GM12878 (cell line): ENCODE results near the gene EHBP1. TPM values are rescaled to one million over a fixed set of nuclear protein-coding genes. Genes with fewer than 3 reads are reported as not detected.

Source experiments
- ATAC-seq: fragments of 200-7000 bp; cut with Tn5 transposase; 3 replicates; pipeline ENCODE4 v1.9.1; 2020; ENCODE audit warnings: mild to moderate bottlenecking, moderate library complexity
- BruUV-seq: library from RNA; stranded (reverse); fragments of 400-500 nt; replicated peaks from 2 replicates; lab custom pipeline; 2021; lab: Mats Ljungman, UMichigan
- CTCF ChIA-PET: fragments of 300-600 bp; sonication (Branson Sonifier 250); formaldehyde crosslinking; extraction: SDS; loops from one replicate; lab custom pipeline; 2021; ENCODE audit warnings: inconsistent platforms; lab: Yijun Ruan, JAX
- POLR2A ChIA-PET: fragments of 350-600 bp; formaldehyde crosslinking; extraction: SDS; loops from one replicate; lab custom pipeline; 2021; ENCODE audit warnings: inconsistent platforms; lab: Charles Lee
- RAD21 ChIA-PET: fragments of 300-600 bp; sonication (Branson Sonifier 250); formaldehyde crosslinking; loops from one replicate; lab custom pipeline; 2023; ENCODE audit warnings: antibody characterized with exemption; ENCODE audit not compliant: unreplicated experiment; lab: Charles Lee
- SMC1A ChIA-PET: fragments of 300-600 bp; sonication (Branson Sonifier 250); formaldehyde crosslinking; loops from one replicate; lab custom pipeline; 2023; ENCODE audit not compliant: unreplicated experiment, uncharacterized antibody; lab: Charles Lee
- DNase-seq: peaks from one replicate; pipeline ENCODE4 v3.0.0-alpha.2; 2011; ENCODE audit warnings: low read depth, low spot score
- FAIRE-seq: peaks from 3 replicates; lab custom pipeline; 2011; peaks lifted over from hg19 to GRCh38; lab: Jason Lieb, UNC
- H2AFZ ChIP-seq: 2 replicates; pipeline ENCODE4 v1.6.0; 2011; ENCODE audit warnings: low read depth, low read length, control low read depth; ENCODE audit not compliant: control insufficient read depth
- H3K27ac ChIP-seq: 2 replicates; pipeline ENCODE4 v1.5.1; 2011; ENCODE audit warnings: control low read depth; ENCODE audit not compliant: control insufficient read depth, insufficient read depth
- H3K27me3 ChIP-seq, 2 experiments: replicated peaks in 1 of 2; 2 replicates each; pipeline versions ENCODE4 v1.6.0 to v1.6.1; 2011; ENCODE audit warnings: low read length in 1 of 2; ENCODE audit not compliant: control insufficient read depth in 2 of 2, insufficient read depth in 2 of 2
- H3K36me3 ChIP-seq, 2 experiments: 2 replicates each; pipeline ENCODE4 v1.5.1; 2011; ENCODE audit warnings: low read length in 1 of 2; ENCODE audit not compliant: control insufficient read depth in 2 of 2, insufficient read depth in 2 of 2
- H3K4me1 ChIP-seq: 2 replicates; pipeline ENCODE4 v1.6.1; 2011; ENCODE audit warnings: mild to moderate bottlenecking, low read length, moderate library complexity, mixed read lengths; ENCODE audit not compliant: control insufficient read depth, insufficient read depth
- H3K4me2 ChIP-seq: 2 replicates; pipeline ENCODE4 v1.6.0; 2011; ENCODE audit warnings: control low read depth; ENCODE audit not compliant: control insufficient read depth, insufficient read depth
- H3K4me3 ChIP-seq: fragments of 200-600 bp; sonication (generic); 2 replicates; pipeline ENCODE4 v1.5.1; 2016
- H3K79me2 ChIP-seq: 2 replicates; pipeline ENCODE4 v1.6.0; 2011; ENCODE audit warnings: low read length; ENCODE audit not compliant: control insufficient read depth, insufficient read depth
- H3K9ac ChIP-seq: 2 replicates; pipeline ENCODE4 v1.8.0; 2011; ENCODE audit warnings: low read length, control low read depth, mixed read lengths; ENCODE audit not compliant: control insufficient read depth, insufficient read depth
- H3K9me3 ChIP-seq: replicated peaks from 3 replicates; pipeline ENCODE4 v1.5.1; 2011; ENCODE audit warnings: mild to moderate bottlenecking, low read length; ENCODE audit not compliant: control insufficient read depth, insufficient read depth
- H4K20me1 ChIP-seq: 2 replicates; pipeline ENCODE4 v1.6.0; 2011; ENCODE audit not compliant: control insufficient read depth, insufficient read depth
- BACH1 ChIP-seq: fragments of 450-650 bp; IDR thresholded peaks from 2 replicates; pipeline ENCODE4 v1.6.1; 2017; ENCODE audit warnings: mild to moderate bottlenecking, borderline replicate concordance
- HDGF ChIP-seq: fragments of 450-650 bp; IDR thresholded peaks from 2 replicates; pipeline ENCODE4 v1.6.1; 2016; ENCODE audit warnings: antibody characterized with exemption
- IKZF1 ChIP-seq: fragments of 450-650 bp; conservative IDR thresholded peaks from 2 replicates; pipeline ENCODE4 v1.6.1; 2017; ENCODE audit warnings: antibody characterized with exemption, mild to moderate bottlenecking
- JUNB ChIP-seq: IDR thresholded peaks from 2 replicates; pipeline ENCODE4 v1.6.1; 2016; ENCODE audit warnings: antibody characterized with exemption, mild to moderate bottlenecking
- NBN ChIP-seq: fragments of 450-650 bp; IDR thresholded peaks from 2 replicates; pipeline ENCODE4 v1.6.1; 2016
- NRF1 ChIP-seq: conservative IDR thresholded peaks from 2 replicates; pipeline ENCODE4 v1.6.1; 2011; ENCODE audit warnings: mild to moderate bottlenecking, low read depth, low read length, improper control_type of control experiment
- POLR2AphosphoS2 ChIP-seq: IDR thresholded peaks from 2 replicates; pipeline ENCODE4 v1.6.1; 2011; ENCODE audit warnings: low read depth, mild to moderate bottlenecking, low read length, improper control_type of control experiment, moderate library complexity
- RCOR1 ChIP-seq: conservative IDR thresholded peaks from 2 replicates; pipeline ENCODE4 v1.6.1; 2012; ENCODE audit warnings: low read depth, low read length, improper control_type of control experiment
- RUNX3 ChIP-seq: IDR thresholded peaks from 2 replicates; pipeline ENCODE4 v1.6.1; 2012; ENCODE audit warnings: low read length, inconsistent platforms
- SREBF1 ChIP-seq: IDR thresholded peaks from 2 replicates; pipeline ENCODE4 v1.6.1; 2012; ENCODE audit warnings: mild to moderate bottlenecking, low read length
- TARDBP ChIP-seq: IDR thresholded peaks from 2 replicates; pipeline ENCODE4 v1.6.1; 2016; ENCODE audit warnings: borderline replicate concordance
- ZNF217 ChIP-seq: fragments of 450-650 bp; IDR thresholded peaks from 2 replicates; pipeline ENCODE4 v1.6.1; 2017; ENCODE audit warnings: antibody characterized with exemption, mild to moderate bottlenecking
- WGBS: methylation state at CpG from one replicate; pipeline ENCODE4 v1.1.6; 2016; ENCODE audit warnings: low lambda C conversion rate; ENCODE audit not compliant: insufficient replicate concordance, insufficient coverage; ENCODE audit errors: missing lambda C conversion rate; 5-methylcytosine and 5-hydroxymethylcytosine counted together
- in situ Hi-C: fragments of 300-500 bp; cut with MboI; formaldehyde crosslinking; loops from 9 replicates; pipeline ENCODE4 v1.14.3; 2018; ENCODE audit warnings: mixed read lengths
- intact Hi-C: fragments of 100-400 bp; cut with micrococcal nuclease; formaldehyde crosslinking; loops from one replicate; pipeline ENCODE4 v1.14.2; 2022; ENCODE audit not compliant: unreplicated experiment
- polyA plus RNA-seq, 11 experiments: library from polyadenylated mRNA; depleted of rRNA in 4 of 11; unstranded in 6 of 11; stranded (reverse) in 5 of 11; fragments of >200 nt; fragmentation: Nextera tagmentation in 4 of 11; fragmentation: Illumina TruSeq in 1 of 11; extraction: Ambion mirVana in 4 of 11; extraction: Trizol in 1 of 11; gene quantifications; 1 replicate in 1 of 11; 2 replicates in 10 of 11; pipeline versions ENCODE4 v1.2.1 to v1.2.3, GENCODE V29; 2011 to 2016; ENCODE audit warnings: inconsistent platforms in 2 of 11, missing spikeins in 2 of 11, low read depth in 1 of 11
- total RNA-seq, 4 experiments: library from RNA; depleted of rRNA in 3 of 4; stranded (reverse); fragments of >200 nt in 3 of 4; fragmentation: Illumina TruSeq in 1 of 4; extraction: Trizol in 1 of 4; gene quantifications; 2 replicates each; pipeline versions ENCODE4 v1.2.1 to v1.2.3, GENCODE V29; 2013 to 2021
- TF ChIP-seq, protein P1 (sequence below): fragments of 450-650 bp; IDR thresholded peaks from 2 replicates; pipeline ENCODE4 v1.6.1; 2014; ENCODE audit warnings: mild to moderate bottlenecking
- TF ChIP-seq, protein P2 (sequence below): fragments of 450-650 bp; IDR thresholded peaks from 2 replicates; pipeline ENCODE4 v1.6.1; 2017; ENCODE audit warnings: mild to moderate bottlenecking

EHBP1 gene
- total and polyA plus RNA-seq, 10 of the 15 experiments (the other 5 are each of a cell fraction or from before 2014, with no cell fraction given) = 5.7 to 26.1 (median 13.6) TPM

DNA sequence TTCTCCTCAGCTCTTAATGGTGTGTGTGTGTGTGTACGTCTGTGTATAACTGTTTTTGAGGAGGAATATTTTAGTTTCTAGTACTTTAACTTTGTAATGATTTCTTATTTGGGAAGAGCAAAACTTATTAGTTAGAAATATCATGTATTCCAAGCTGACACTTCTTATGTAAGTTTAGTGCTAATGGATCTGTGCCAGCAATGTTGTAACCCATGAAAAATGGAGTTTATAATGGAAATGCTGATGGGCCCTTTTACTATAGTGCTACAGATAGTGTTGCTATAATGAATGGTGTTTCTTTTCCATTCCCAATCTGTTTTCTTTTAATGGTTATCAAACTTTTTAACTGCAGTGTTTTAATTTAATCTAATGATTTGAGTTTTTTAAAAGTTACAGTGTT is 295.3 kb downstream of the EHBP1 start:
- ChIA-PET SMC1A (no interaction called here), RAD21 (no interaction called here)
- no peak overlapping the region for H3K27ac ChIP-seq
- H3K4me3 ChIP-seq = no peak overlapping the region
- intact Hi-C loops = no loop called here
- no peak for ATAC-seq
- TF ChIP-seq, protein P1, sequence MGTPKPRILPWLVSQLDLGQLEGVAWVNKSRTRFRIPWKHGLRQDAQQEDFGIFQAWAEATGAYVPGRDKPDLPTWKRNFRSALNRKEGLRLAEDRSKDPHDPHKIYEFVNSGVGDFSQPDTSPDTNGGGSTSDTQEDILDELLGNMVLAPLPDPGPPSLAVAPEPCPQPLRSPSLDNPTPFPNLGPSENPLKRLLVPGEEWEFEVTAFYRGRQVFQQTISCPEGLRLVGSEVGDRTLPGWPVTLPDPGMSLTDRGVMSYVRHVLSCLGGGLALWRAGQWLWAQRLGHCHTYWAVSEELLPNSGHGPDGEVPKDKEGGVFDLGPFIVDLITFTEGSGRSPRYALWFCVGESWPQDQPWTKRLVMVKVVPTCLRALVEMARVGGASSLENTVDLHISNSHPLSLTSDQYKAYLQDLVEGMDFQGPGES = no peak
- TF ChIP-seq BACH1 (no peak), ZNF217 (no peak), SREBF1 (no peak), HDGF (no peak), NBN (no peak), NRF1 (no peak), POLR2AphosphoS2 (no peak), RCOR1 (no peak), JUNB (no peak), RUNX3 (no peak), TARDBP (no peak), IKZF1 (no peak)
- TF ChIP-seq, protein P2, sequence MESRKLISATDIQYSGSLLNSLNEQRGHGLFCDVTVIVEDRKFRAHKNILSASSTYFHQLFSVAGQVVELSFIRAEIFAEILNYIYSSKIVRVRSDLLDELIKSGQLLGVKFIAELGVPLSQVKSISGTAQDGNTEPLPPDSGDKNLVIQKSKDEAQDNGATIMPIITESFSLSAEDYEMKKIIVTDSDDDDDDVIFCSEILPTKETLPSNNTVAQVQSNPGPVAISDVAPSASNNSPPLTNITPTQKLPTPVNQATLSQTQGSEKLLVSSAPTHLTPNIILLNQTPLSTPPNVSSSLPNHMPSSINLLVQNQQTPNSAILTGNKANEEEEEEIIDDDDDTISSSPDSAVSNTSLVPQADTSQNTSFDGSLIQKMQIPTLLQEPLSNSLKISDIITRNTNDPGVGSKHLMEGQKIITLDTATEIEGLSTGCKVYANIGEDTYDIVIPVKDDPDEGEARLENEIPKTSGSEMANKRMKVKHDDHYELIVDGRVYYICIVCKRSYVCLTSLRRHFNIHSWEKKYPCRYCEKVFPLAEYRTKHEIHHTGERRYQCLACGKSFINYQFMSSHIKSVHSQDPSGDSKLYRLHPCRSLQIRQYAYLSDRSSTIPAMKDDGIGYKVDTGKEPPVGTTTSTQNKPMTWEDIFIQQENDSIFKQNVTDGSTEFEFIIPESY = no peak
- TF ChIP-seq, all 136 proteins: peak for 0
- FAIRE-seq (no peak), DNase-seq (no peak)
- Histone ChIP-seq H3K9me3 (no peaks in the 10 kb centered on the region), H2AFZ (no peak overlapping the region), H4K20me1 (no peaks in the 10 kb centered on the region), H3K9ac (no peak overlapping the region), H3K36me3 (0 out of 4 replicates have a peak, but pooled peaks cover 0 to 3% of the 10 kb centered on the region in 2 experiments), H3K27me3 (no peaks in the 10 kb centered on the region), H3K4me1 (no peaks in the 10 kb centered on the region), H3K4me2 (no peak overlapping the region), H3K79me2 (no peaks in the 10 kb centered on the region)
- CTCF ChIA-PET = no interaction called here
- 100% methylated on average over 1 of the region's 1 CpG for WGBS
- BruUV-seq = no TSS peak
- POLR2A ChIA-PET = no interaction called here
- in situ Hi-C loops = no loop called here
